Prostate gland (tissue), 2 donors: ENCODE data around the gene BBOF1.
"Not testable (repeated sequence)": the region's sequence is repeated elsewhere in the genome, so short reads cannot be mapped to it uniquely, and the experiment has no call there.

Experiments used
- CTCF ChIP-seq, 4 experiments: fragments of 200-600 bp in 2 of 4; fragments of 450-650 bp in 2 of 4; sonication (generic) in 2 of 4; IDR thresholded peaks; 1 replicate in 3 of 4; 2 replicates in 1 of 4; pipeline ENCODE4 v1.5.1; 2016 to 2019; ENCODE audit warnings: antibody characterized with exemption in 4 of 4, mild to moderate bottlenecking in 2 of 4, moderate library complexity in 2 of 4
- POLR2A ChIP-seq: fragments of 450-650 bp; IDR thresholded peaks from one replicate; pipeline ENCODE4 v1.6.1; 2016; ENCODE audit warnings: antibody characterized with exemption, mild to moderate bottlenecking
- POLR2AphosphoS5 ChIP-seq: sonication (generic); formaldehyde crosslinking; IDR thresholded peaks from one replicate; pipeline ENCODE4 v1.6.1; 2017; ENCODE audit warnings: antibody characterized with exemption

DNA sequence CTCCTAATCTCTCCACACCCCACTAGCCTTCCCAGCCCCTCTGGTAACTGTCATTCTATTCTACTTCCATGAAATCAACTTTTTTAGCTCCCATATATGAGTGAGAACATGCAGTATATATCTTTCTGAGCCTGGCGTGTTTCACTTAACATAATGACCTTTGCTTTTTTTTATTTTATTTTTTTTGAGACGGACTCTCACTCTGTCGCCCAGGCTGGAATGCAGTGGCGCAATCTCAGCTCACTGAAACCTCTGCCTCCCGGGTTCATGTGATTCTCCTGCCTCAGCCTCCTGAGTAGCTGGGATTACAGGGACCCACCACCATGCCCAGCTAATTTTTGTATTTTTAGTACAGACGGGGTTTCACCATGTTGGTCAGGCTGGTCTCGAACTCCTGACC lies 30.5 kb upstream of the BBOF1 start:
- not testable (repeated sequence) for TF ChIP-seq POLR2AphosphoS5; POLR2A; CTCF (IDR thresholded peaks at IDR 0.05)
